Thoracic aorta (tissue), 2 donors: Measurements from ENCODE around the gene EGR2. TPM values are rescaled to one million over a fixed set of nuclear protein-coding genes. Genes with fewer than 3 reads are reported as not detected.

ENCODE experiments used
- ATAC-seq: fragments of 150-250 bp; one replicate; pipeline ENCODE4 v1.8.0; 2017; ENCODE audit warnings: low read depth; ENCODE audit not compliant: insufficient number of reproducible peaks, low FRiP score
- DNase-seq: peaks from one replicate; pipeline ENCODE4 v3.0.0-alpha.2; 2020; ENCODE audit warnings: low spot score
- H3K27ac ChIP-seq, 2 donors: fragments of 200-600 bp; sonication (generic); 1 replicate in 1 of 2; 2 replicates in 1 of 2; pipeline ENCODE4 v1.5.1; 2016; ENCODE audit warnings: mild to moderate bottlenecking in 2 of 2, moderate library complexity in 2 of 2
- H3K27me3 ChIP-seq: fragments of 200-600 bp; sonication (generic); replicated peaks from 2 replicates; pipeline ENCODE4 v1.6.0; 2016; ENCODE audit warnings: mild to moderate bottlenecking; ENCODE audit not compliant: insufficient read depth
- H3K36me3 ChIP-seq: fragments of 200-600 bp; sonication (generic); one replicate; pipeline ENCODE4 v1.5.1; 2016
- H3K4me1 ChIP-seq, 2 donors: fragments of 200-600 bp; sonication (generic); 1 replicate in 1 of 2; 2 replicates in 1 of 2; pipeline versions ENCODE4 v1.5.1 to v1.6.0; 2016; ENCODE audit warnings: low read depth in 2 of 2, mild to moderate bottlenecking in 1 of 2; ENCODE audit not compliant: control insufficient read depth in 1 of 2
- H3K4me3 ChIP-seq: fragments of 200-600 bp; sonication (generic); 2 replicates; pipeline ENCODE4 v1.5.1; 2016; ENCODE audit warnings: mild to moderate bottlenecking
- H3K9me3 ChIP-seq: fragments of 200-600 bp; sonication (generic); 2 replicates; pipeline ENCODE4 v1.5.1; 2016
- CTCF ChIP-seq: fragments of 200-600 bp; sonication (generic); IDR thresholded peaks from one replicate; pipeline ENCODE4 v1.5.1; 2019; ENCODE audit warnings: antibody characterized with exemption
- total RNA-seq, 2 donors: library from RNA; depleted of rRNA; stranded (reverse); fragments of >200 nt; gene quantifications; one replicate each; pipeline versions ENCODE4 v1.1.0 to v1.2.3, GENCODE V29; 2016

EGR2 gene
- total RNA-seq, 2 donors from 2014 or later: 0.95 to 3.3 TPM

GRCh38 chr10:62819141-62819920 is 3.2 kb upstream of the EGR2 start:
- Histone ChIP-seq H3K9me3 (no peaks in the 10 kb centered on the region), H3K4me1 (peaks cover 20 to 44% of the 10 kb centered on the region in 2 donors), H3K27ac (no peak overlapping the region), H3K27me3 (no peaks in the 10 kb centered on the region), H3K4me3 (peak overlapping the region; percentile 95), H3K36me3 (no peaks in the 10 kb centered on the region)
- DNase-seq (no peak), ATAC-seq (no peak)
- TF ChIP-seq CTCF: no peak

- no peak for ATAC-seq
- H3K27ac ChIP-seq: no peak overlapping the region
- no peak for DNase-seq
- H3K4me3 ChIP-seq: peak overlapping the region; percentile 95
- H3K9me3 ChIP-seq: no peaks in the 10 kb centered on the region
- H3K4me1 ChIP-seq: peaks cover 20 to 44% of the 10 kb centered on the region in 2 donors
- no peak for TF ChIP-seq CTCF
- H3K36me3 ChIP-seq: no peaks in the 10 kb centered on the region
- no peaks in the 10 kb centered on the region for H3K27me3 ChIP-seq
Observed at GRCh38 chr10:62818426-62819011, 2.4 kb upstream of the EGR2 start.

- Histone ChIP-seq H3K4me1 (peaks cover 20 to 44% of the 10 kb centered on the region in 2 donors), H3K4me3 (peak overlapping the region; percentile 95), H3K27me3 (no peaks in the 10 kb centered on the region), H3K27ac (peak overlapping the region; percentile 79 to 89), H3K36me3 (no peaks in the 10 kb centered on the region), H3K9me3 (no peaks in the 10 kb centered on the region)
- no peak for DNase-seq
- no peak for ATAC-seq
- TF ChIP-seq CTCF: peak; percentile 81
Observed at GRCh38 chr10:62817766-62818425, 1.7 kb upstream of the EGR2 start.

- peak overlapping the region; percentile 95 for H3K4me3 ChIP-seq
- H3K4me1 ChIP-seq: peaks cover 20 to 44% of the 10 kb centered on the region in 2 donors
- no peaks in the 10 kb centered on the region for H3K27me3 ChIP-seq
- peak overlapping the region; percentile 79 to 89 for H3K27ac ChIP-seq
- TF ChIP-seq CTCF: no peak
- H3K9me3 ChIP-seq: no peaks in the 10 kb centered on the region
- ATAC-seq (no peak), DNase-seq (no peak)
- H3K36me3 ChIP-seq: no peaks in the 10 kb centered on the region
Observed at GRCh38 chr10:62817121-62817765, 1.1 kb upstream of the EGR2 start.

- H3K9me3 ChIP-seq: no peaks in the 10 kb centered on the region
- no peaks in the 10 kb centered on the region for H3K36me3 ChIP-seq
- H3K27me3 ChIP-seq: no peaks in the 10 kb centered on the region
- H3K27ac ChIP-seq: peak overlapping the region in 1 of 2 donors; percentile 79
- TF ChIP-seq CTCF: no peak
- no peak for ATAC-seq
- peak overlapping the region; percentile 95 for H3K4me3 ChIP-seq
- H3K4me1 ChIP-seq: peaks cover 20 to 44% of the 10 kb centered on the region in 2 donors
- DNase-seq: no peak
Observed at GRCh38 chr10:62816076-62816330, 163 bp downstream of the EGR2 start.
